GM18951 (cell line): ENCODE measurements around the gene SDR9C7.
"Not testable (repeated sequence)": the region's sequence is repeated elsewhere in the genome, so short reads cannot be mapped to it uniquely, and the experiment has no call there.

Experiments
- POLR2A ChIP-seq: IDR thresholded peaks from 4 replicates; pipeline ENCODE4 v1.6.1; 2011; ENCODE audit warnings: mild to moderate bottlenecking; ENCODE audit not compliant: insufficient read length, insufficient read depth; ENCODE audit errors: extremely low read depth
- in situ Hi-C: fragments of 300-500 bp; cut with MboI; formaldehyde crosslinking; loops from one replicate; pipeline ENCODE4 v1.12.0; 2022; ENCODE audit warnings: low sequenced_read_pairs, mixed read lengths, inconsistent platforms; ENCODE audit not compliant: unreplicated experiment

Gene SDR9C7

GRCh38 chr12:56880125-56880992, 53.8 kb downstream of the SDR9C7 start:
- in situ Hi-C loops = no loop called here
- no peak for TF ChIP-seq POLR2A

- in situ Hi-C loops = not testable (repeated sequence)
These were observed 54.7 kb downstream of the SDR9C7 start for GRCh38 chr12:56879240-56880124.

- TF ChIP-seq POLR2A = no peak
- in situ Hi-C loops = no loop called here
These were observed 56.2 kb downstream of the SDR9C7 start for GRCh38 chr12:56878010-56878339.

- in situ Hi-C loops = no loop called here
These were observed 56.8 kb downstream of the SDR9C7 start for GRCh38 chr12:56877195-56878009.

DNA sequence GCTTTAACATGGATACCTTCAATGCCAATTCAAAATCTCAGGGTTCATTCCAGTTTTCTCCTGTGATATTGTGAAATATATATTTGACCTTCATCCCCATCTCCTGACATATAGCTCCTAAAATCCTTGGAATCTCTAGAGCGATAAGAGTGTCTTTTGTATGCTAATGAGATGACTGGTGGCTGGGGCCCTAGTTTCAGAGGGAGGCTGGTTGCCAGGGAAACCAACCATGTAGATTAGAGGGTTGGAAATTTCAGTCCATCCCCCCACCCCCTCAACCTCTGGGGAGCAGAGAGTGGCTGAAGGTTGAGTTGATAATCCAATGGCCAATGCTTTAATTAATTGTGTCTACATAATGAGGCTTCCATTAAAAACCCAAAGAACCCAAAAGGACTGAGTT, 59.4 kb downstream of the SDR9C7 start:
- in situ Hi-C loops = no loop called here
- TF ChIP-seq POLR2A = no peak

More at GRCh38 chr12:56877195-56878009, 56.8 kb downstream of the SDR9C7 start:
- TF ChIP-seq POLR2A = no peak

GRCh38 chr12:56873382-56873781, 60.8 kb downstream of the SDR9C7 start:
- in situ Hi-C loops = no loop called here

More at GRCh38 chr12:56873382-56873781, 60.8 kb downstream of the SDR9C7 start:
- TF ChIP-seq POLR2A = no peak
